Nephron progenitor cell (in vitro differentiated cells): ENCODE measurements around the gene GPR171.
A peak's percentile ranks its signal among the peaks of the same experiment; 100 is the strongest.

Source experiments
- DNase-seq: peaks from one replicate; pipeline ENCODE4 v3.0.0; 2021
- H3K27ac Mint-ChIP-seq: 2 replicates; pipeline ENCODE4 v1.8.0; 2021; ENCODE audit warnings: mild to moderate bottlenecking, moderate library complexity, mixed read lengths
- H3K27me3 Mint-ChIP-seq: 2 replicates; pipeline ENCODE4 v1.8.0; 2021; ENCODE audit warnings: mild to moderate bottlenecking, low read depth, mixed read lengths; ENCODE audit not compliant: poor library complexity
- H3K36me3 Mint-ChIP-seq: 2 replicates; pipeline ENCODE4 v1.8.0; 2021; ENCODE audit warnings: low read depth, mixed read lengths
- H3K4me1 Mint-ChIP-seq: 2 replicates; pipeline ENCODE4 v1.8.0; 2021; ENCODE audit warnings: mixed read lengths
- H3K4me3 Mint-ChIP-seq: 2 replicates; pipeline ENCODE4 v1.8.0; 2021; ENCODE audit warnings: mild to moderate bottlenecking, moderate library complexity, mixed read lengths
- H3K9me3 Mint-ChIP-seq: 2 replicates; pipeline ENCODE4 v1.8.0; 2021; ENCODE audit warnings: mild to moderate bottlenecking, moderate library complexity, mixed read lengths
- TF ChIP-seq, protein P1 (sequence below): fragments of 200-600 bp; sonication (generic); IDR thresholded peaks from 2 replicates; pipeline ENCODE4 v1.5.0; 2021; ENCODE audit warnings: antibody characterized with exemption

The GPR171 gene

GRCh38 chr3:151156618-151157216 is 46.3 kb downstream of the GPR171 start:
- Mint-ChIP-seq H3K27me3 (no peaks in the 10 kb centered on the region), H3K27ac (no peak overlapping the region)
- TF ChIP-seq, protein P1, sequence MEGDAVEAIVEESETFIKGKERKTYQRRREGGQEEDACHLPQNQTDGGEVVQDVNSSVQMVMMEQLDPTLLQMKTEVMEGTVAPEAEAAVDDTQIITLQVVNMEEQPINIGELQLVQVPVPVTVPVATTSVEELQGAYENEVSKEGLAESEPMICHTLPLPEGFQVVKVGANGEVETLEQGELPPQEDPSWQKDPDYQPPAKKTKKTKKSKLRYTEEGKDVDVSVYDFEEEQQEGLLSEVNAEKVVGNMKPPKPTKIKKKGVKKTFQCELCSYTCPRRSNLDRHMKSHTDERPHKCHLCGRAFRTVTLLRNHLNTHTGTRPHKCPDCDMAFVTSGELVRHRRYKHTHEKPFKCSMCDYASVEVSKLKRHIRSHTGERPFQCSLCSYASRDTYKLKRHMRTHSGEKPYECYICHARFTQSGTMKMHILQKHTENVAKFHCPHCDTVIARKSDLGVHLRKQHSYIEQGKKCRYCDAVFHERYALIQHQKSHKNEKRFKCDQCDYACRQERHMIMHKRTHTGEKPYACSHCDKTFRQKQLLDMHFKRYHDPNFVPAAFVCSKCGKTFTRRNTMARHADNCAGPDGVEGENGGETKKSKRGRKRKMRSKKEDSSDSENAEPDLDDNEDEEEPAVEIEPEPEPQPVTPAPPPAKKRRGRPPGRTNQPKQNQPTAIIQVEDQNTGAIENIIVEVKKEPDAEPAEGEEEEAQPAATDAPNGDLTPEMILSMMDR: peak; percentile 59

GRCh38 chr3:151155409-151156128 is 47.4 kb downstream of the GPR171 start:
- Mint-ChIP-seq H3K4me3 (no peak overlapping the region), H3K36me3 (peaks cover 47% of the 10 kb centered on the region), H3K4me1 (peaks cover 26% of the 10 kb centered on the region), H3K27me3 (no peaks in the 10 kb centered on the region), H3K9me3 (no peaks in the 10 kb centered on the region), H3K27ac (no peak overlapping the region)
- DNase-seq: no peak
- TF ChIP-seq, protein P1: no peak

More at GRCh38 chr3:151156618-151157216, 46.3 kb downstream of the GPR171 start:
- Mint-ChIP-seq H3K4me3 (no peak overlapping the region), H3K9me3 (no peaks in the 10 kb centered on the region), H3K4me1 (peaks cover 26% of the 10 kb centered on the region), H3K36me3 (peaks cover 45% of the 10 kb centered on the region)
- peak; percentile 31 for DNase-seq

DNA sequence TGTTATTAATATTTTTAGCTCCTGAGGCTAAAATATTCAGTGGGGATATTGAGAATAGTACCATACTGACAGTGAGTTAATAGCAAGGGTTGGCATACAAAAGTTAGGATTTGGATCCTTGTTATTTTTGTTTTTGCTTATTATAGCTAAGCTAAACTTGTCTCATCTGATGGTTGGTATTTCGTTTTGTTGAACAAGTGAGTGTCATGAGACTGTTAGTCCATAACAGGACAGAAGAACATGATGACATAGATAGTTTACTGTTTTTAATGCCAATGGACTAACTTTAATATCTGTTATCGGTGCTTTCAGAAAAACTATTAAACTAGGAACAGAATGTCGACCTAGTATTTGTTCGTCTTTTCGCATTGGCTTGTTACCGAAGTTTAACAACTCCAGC is 48.5 kb downstream of the GPR171 start:
- no peak overlapping the region for H3K27ac Mint-ChIP-seq
- H3K9me3 Mint-ChIP-seq: no peaks in the 10 kb centered on the region
- no peak for DNase-seq
- peaks cover 26% of the 10 kb centered on the region for H3K4me1 Mint-ChIP-seq
- peaks cover 47% of the 10 kb centered on the region for H3K36me3 Mint-ChIP-seq
- no peak overlapping the region for H3K4me3 Mint-ChIP-seq
- H3K27me3 Mint-ChIP-seq: no peaks in the 10 kb centered on the region
- TF ChIP-seq, protein P1: no peak

GRCh38 chr3:151152455-151153079 is 50.4 kb downstream of the GPR171 start:
- peaks cover 26% of the 10 kb centered on the region for H3K4me1 Mint-ChIP-seq
- peaks cover 35% of the 10 kb centered on the region for H3K36me3 Mint-ChIP-seq
- no peak for DNase-seq
- no peaks in the 10 kb centered on the region for H3K27me3 Mint-ChIP-seq
- no peak overlapping the region for H3K4me3 Mint-ChIP-seq
- H3K27ac Mint-ChIP-seq: peak overlapping the region; percentile 68
- TF ChIP-seq, protein P1: no peak
- no peaks in the 10 kb centered on the region for H3K9me3 Mint-ChIP-seq
